Activated naive CD4-positive, alpha-beta T cell treated with anti-CD3 and anti-CD28 coated beads for 36 hours (primary cell): Measurements from ENCODE around the gene UGDH. TPM values are rescaled to one million over a fixed set of nuclear protein-coding genes. Genes with fewer than 3 reads are reported as not detected.
"Not testable (repeated sequence)": the region's sequence is repeated elsewhere in the genome, so short reads cannot be mapped to it uniquely, and the experiment has no call there.

Experiments
- CTCF ChIA-PET: fragments of 350-600 bp; sonication (Branson Sonifier 250); formaldehyde crosslinking; loops from one replicate; lab custom pipeline; 2021; ENCODE audit warnings: antibody characterized with exemption; lab: Charles Lee
- DNase-seq: peaks from one replicate; pipeline ENCODE4 v3.0.0-alpha.2; 2020
- H3K27ac Mint-ChIP-seq: one replicate; pipeline ENCODE4 v1.8.0; 2021; ENCODE audit warnings: mild to moderate bottlenecking, mixed read lengths
- H3K27me3 Mint-ChIP-seq: one replicate; pipeline ENCODE4 v1.8.0; 2021; ENCODE audit warnings: low read depth, mixed read lengths
- H3K36me3 Mint-ChIP-seq: one replicate; pipeline ENCODE4 v1.8.0; 2021; ENCODE audit warnings: low read depth, mixed read lengths
- H3K4me1 Mint-ChIP-seq: one replicate; pipeline ENCODE4 v1.8.0; 2021; ENCODE audit warnings: low read depth, mixed read lengths
- H3K4me3 Mint-ChIP-seq: one replicate; pipeline ENCODE4 v1.8.0; 2021; ENCODE audit warnings: mild to moderate bottlenecking, moderate library complexity, mixed read lengths
- H3K9me3 Mint-ChIP-seq: one replicate; pipeline ENCODE4 v1.8.0; 2021; ENCODE audit warnings: mixed read lengths
- intact Hi-C: fragments of 100-400 bp; cut with micrococcal nuclease; formaldehyde crosslinking; loops from one replicate; pipeline ENCODE4 v1.15.1; 2023
- total RNA-seq, 2 experiments: library from RNA; stranded (reverse); gene quantifications; one replicate each; pipeline ENCODE4 v1.2.3, GENCODE V29; 2021

UGDH gene
- total RNA-seq, 2 experiments from 2014 or later: 11.7 to 14.6 TPM

DNA sequence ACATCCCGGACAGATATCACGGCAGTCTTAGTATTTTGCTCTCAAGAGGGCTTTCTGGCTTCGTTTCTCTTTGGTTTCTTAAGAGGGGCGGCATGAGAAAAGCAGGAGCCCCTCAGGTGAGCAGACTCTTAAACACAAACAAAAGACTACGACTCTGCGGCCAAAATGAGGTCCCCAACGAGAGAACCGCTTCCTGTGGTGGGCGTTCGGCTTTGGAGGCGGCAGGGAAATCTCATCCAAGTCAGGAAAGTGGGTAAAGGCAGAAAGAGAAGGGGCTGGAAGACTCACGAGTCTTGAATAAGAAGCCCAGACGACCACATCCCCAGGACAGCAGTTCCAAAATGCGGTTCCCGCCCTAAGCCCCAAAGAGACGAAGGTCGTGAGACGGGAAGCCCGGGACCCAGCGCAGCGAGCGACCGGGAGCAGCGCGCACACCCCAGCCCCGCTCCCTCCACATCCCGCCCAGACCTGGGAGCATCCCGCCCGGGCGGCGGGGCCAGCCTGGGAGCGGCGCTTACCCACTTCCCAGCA is 409 bp downstream of the UGDH start:
- DNase-seq: peak; percentile 47
- CTCF ChIA-PET: interaction anchor here (0.6 to 1.0 kb wide), 3 partner anchors 58 to 637 kb away, joined by 3 to 5 read pairs (median 3); no protein-coding TSS in a partner anchor
- H3K4me1 Mint-ChIP-seq: peaks cover 18% of the 10 kb centered on the region

DNA sequence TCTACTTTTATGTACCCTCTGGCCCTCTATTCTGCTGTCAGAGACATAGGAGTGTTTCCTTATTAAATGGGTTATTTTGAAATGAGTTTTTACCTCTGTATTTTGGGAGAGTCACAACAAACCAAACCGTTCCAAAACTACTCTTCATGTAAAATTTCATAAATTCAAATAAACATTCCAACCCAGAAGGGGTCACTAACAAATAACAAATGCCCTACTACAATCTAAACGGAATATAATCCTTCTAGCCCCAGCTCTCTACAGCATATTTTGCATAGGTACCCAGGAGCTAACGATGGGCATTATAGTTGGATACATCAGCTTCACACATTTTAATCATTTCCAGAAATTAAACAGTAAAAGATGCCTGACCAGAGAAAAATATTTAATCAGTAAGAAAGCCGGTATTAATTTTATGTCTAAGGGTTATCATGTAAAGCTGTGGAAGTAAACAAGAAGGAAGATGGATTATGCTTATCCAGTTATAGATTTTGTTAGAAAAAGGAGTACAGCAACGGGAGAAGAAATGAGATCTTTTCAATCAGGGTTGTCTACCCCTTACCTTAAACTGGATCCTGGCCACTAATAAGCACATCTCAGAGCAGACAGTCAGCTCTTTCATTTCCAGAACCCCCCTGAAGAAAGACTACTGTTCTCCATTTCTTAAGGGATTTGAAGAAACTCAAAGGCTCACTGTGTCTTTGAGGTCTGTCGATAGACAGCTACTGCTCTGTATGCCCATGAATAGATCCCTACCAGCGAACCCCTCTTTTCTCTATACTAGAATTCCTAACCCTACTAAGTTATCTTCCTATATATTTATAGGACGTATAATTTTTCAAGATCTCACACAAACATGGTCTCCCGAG is 1.2 kb downstream of the UGDH start:
- intact Hi-C loops: loop anchor here (2.0 to 10.0 kb wide), 3 partner anchors 57 to 779 kb away; no protein-coding TSS in a partner anchor
- H3K4me1 Mint-ChIP-seq: peaks cover 18% of the 10 kb centered on the region
- H3K4me3 Mint-ChIP-seq: peak overlapping the region; percentile 97
- CTCF ChIA-PET: no interaction called here
- H3K27ac Mint-ChIP-seq: peak overlapping the region; percentile 71
- H3K27me3 Mint-ChIP-seq: no peaks in the 10 kb centered on the region
- DNase-seq: no peak
- peaks cover 12% of the 10 kb centered on the region for H3K9me3 Mint-ChIP-seq
- peaks cover 12% of the 10 kb centered on the region for H3K36me3 Mint-ChIP-seq

More for the DNA sequence above, 409 bp downstream of the UGDH start:
- H3K27ac Mint-ChIP-seq: peak overlapping the region; percentile 71
- no peaks in the 10 kb centered on the region for H3K27me3 Mint-ChIP-seq
- intact Hi-C loops: loop anchor here (1.0 to 10.0 kb wide), 8 partner anchors 58 to 778 kb away; partner anchors contain the start of genes LIAS, SMIM14, UBE2K and WDR19
- peaks cover 19% of the 10 kb centered on the region for H3K9me3 Mint-ChIP-seq
- H3K4me3 Mint-ChIP-seq: peak overlapping the region; percentile 97
- peaks cover 18% of the 10 kb centered on the region for H3K36me3 Mint-ChIP-seq

DNA sequence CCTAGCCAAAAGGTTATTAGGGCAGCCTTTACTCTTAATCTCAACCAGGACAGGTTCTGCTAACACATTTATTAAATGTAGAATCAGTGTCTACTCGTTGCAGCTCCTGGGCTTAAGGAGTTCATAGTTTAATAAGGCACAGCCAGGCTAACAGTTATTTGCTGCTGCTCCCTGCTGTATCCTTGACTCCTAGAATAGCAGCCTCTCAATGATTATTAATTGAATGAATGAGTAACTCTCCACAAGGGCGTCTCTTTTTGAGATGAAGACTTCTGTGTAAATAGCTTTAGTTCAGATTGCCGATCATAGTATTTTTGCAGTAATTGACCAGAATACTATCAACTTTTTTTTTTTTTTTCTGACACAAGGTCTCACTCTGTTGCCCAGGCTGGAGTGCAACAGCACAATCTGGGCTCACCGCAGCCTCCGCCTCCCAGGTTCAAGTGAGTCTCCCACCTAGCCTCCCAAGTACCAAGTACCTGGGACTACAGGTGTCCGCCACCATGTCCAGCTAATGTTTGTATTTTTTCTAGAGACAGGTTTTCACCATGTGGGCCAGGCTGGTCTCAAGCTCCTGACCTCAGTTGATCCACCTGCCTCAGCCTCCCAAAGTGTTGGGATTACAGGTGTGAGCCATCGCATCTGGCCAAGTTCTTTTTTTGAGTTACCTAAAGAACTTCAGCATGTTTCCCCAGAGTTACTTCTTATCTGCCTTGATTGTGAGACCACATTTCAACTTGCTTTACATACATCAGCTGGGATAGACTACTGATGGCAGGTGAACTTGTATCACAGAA is 2.9 kb downstream of the UGDH start:
- Mint-ChIP-seq H3K4me1 (peaks cover 18% of the 10 kb centered on the region), H3K36me3 (peaks cover 1% of the 10 kb centered on the region), H3K27me3 (no peaks in the 10 kb centered on the region), H3K27ac (no peak overlapping the region), H3K9me3 (no peaks in the 10 kb centered on the region), H3K4me3 (no peak overlapping the region)
- no peak for DNase-seq
- CTCF ChIA-PET: interaction anchor here (0.6 kb wide), 2 partner anchors 62 to 65 kb away, joined by 3 read pairs; partner anchors contain the start of gene LIAS
- intact Hi-C loops: loop anchor here (10.0 kb wide), 1 partner anchor 780 kb away; no protein-coding TSS in a partner anchor

DNA sequence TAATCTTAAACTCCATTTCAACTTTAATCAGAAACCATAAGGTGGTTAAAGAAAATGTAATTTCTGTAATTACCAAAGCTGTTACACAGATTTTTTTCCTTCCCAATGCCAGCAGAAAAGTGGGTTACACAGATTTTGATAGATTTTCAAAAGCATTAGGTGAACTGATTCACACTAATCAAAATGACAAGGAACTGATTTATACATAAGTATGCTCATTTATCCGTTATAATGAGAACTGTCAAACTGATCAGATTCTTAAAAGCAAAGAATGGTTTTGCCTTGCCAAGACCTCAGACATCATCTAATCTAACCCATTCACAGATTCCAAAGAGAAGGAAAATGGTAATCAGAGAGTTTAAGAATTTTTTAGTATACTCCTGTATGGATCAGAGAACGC is 5.2 kb downstream of the UGDH start:
- Mint-ChIP-seq H3K9me3 (no peaks in the 10 kb centered on the region), H3K27me3 (no peaks in the 10 kb centered on the region), H3K4me1 (peaks cover 12% of the 10 kb centered on the region), H3K36me3 (no peaks in the 10 kb centered on the region), H3K27ac (no peak overlapping the region), H3K4me3 (no peak overlapping the region)
- DNase-seq: no peak
- CTCF ChIA-PET: no interaction called here
- intact Hi-C loops: loop anchor here (10.0 kb wide), 1 partner anchor 783 kb away; no protein-coding TSS in a partner anchor

DNA sequence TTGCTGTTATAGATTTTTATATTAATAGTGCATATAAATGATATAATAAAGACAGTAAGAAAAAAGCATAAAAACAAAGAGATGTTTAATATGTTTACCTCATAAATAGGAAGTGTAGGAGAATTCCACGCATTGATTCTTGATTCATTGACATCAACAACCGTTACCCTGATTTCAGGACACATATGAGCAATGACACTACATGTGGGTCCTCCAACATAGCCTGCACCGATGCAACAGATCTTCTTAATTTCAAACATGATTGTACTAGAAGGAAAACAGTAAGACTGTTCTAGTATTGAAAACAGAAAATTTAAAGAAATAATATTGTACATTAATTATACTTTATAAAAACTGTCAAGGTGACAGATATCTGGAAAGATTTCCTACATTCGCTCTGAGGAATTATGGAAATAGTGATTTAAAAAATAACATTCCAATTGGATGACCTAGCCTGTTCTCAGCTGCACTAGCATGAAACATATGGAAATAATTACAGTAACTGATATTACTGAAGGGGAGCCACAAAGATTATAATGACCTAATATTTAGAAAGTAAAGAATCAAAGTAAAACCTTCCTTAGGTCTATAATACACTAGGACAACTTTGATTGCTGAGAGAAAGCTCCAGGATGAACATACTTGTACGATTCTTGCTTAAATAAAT is 5.9 kb downstream of the UGDH start:
- no peak overlapping the region for H3K4me3 Mint-ChIP-seq
- no peak overlapping the region for H3K27ac Mint-ChIP-seq
- H3K4me1 Mint-ChIP-seq: peaks cover 7% of the 10 kb centered on the region
- intact Hi-C loops: loop anchor here (10.0 kb wide), 1 partner anchor 783 kb away; no protein-coding TSS in a partner anchor
- no peaks in the 10 kb centered on the region for H3K27me3 Mint-ChIP-seq
- no peaks in the 10 kb centered on the region for H3K9me3 Mint-ChIP-seq
- DNase-seq: no peak
- peaks cover 2% of the 10 kb centered on the region for H3K36me3 Mint-ChIP-seq
- CTCF ChIA-PET: no interaction called here

DNA sequence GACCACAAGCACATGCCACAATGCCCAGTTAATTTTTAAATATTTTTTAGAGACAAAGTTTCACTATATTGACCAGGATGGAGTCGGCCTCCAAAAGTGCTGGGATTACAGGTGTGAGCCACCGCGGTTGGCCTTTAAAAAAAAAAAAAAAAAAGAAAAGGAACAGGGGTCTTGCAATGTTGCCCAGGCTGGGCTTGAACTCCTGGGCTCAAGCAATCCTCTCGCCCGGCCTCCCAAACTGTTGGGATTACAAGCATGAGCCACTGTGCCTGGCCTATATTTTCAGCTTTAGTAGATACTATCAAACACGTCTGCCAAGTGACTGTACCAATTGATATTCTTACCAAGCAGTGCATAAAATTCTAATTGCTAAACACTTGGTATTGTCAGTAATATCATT is 8.8 kb downstream of the UGDH start:
- DNase-seq: no peak
- H3K4me3 Mint-ChIP-seq: no peak overlapping the region
- intact Hi-C loops: no loop called here
- peaks cover 4% of the 10 kb centered on the region for H3K36me3 Mint-ChIP-seq
- CTCF ChIA-PET: no interaction called here
- no peaks in the 10 kb centered on the region for H3K27me3 Mint-ChIP-seq
- H3K27ac Mint-ChIP-seq: no peak overlapping the region
- H3K4me1 Mint-ChIP-seq: no peaks in the 10 kb centered on the region
- H3K9me3 Mint-ChIP-seq: no peaks in the 10 kb centered on the region

DNA sequence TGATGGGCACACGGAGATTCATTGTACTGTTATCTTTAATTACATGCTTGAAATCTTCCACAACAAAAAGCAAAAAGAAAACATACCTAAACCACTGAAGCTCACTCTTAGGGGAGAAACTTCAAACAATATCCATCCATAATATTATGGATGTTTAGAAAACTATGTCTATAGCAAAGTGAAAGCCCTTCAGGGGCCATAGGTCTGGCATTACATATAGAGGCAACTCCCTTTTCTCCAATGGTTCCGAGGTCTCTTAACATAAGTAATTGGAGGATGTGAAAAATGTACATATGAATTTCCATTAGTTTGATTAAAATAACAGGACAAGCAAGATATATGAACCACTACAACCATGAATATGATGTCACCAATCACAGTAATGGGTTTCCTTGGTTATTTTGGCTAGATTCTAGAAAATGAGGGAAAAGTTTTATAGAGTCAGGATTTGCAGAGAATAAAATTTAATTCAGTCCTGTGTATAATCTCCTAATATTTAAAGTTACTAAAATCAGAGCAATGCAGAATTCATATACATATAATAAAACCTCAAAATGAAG is 10.8 kb downstream of the UGDH start:
- H3K9me3 Mint-ChIP-seq: no peaks in the 10 kb centered on the region
- H3K4me3 Mint-ChIP-seq: no peak overlapping the region
- no peaks in the 10 kb centered on the region for H3K27me3 Mint-ChIP-seq
- peaks cover 6% of the 10 kb centered on the region for H3K36me3 Mint-ChIP-seq
- no peaks in the 10 kb centered on the region for H3K4me1 Mint-ChIP-seq
- intact Hi-C loops: no loop called here
- CTCF ChIA-PET: interaction anchor here (0.6 kb wide), 1 partner anchor 55 kb away, joined by 4 read pairs; no protein-coding TSS in a partner anchor
- no peak overlapping the region for H3K27ac Mint-ChIP-seq
- DNase-seq: no peak

DNA sequence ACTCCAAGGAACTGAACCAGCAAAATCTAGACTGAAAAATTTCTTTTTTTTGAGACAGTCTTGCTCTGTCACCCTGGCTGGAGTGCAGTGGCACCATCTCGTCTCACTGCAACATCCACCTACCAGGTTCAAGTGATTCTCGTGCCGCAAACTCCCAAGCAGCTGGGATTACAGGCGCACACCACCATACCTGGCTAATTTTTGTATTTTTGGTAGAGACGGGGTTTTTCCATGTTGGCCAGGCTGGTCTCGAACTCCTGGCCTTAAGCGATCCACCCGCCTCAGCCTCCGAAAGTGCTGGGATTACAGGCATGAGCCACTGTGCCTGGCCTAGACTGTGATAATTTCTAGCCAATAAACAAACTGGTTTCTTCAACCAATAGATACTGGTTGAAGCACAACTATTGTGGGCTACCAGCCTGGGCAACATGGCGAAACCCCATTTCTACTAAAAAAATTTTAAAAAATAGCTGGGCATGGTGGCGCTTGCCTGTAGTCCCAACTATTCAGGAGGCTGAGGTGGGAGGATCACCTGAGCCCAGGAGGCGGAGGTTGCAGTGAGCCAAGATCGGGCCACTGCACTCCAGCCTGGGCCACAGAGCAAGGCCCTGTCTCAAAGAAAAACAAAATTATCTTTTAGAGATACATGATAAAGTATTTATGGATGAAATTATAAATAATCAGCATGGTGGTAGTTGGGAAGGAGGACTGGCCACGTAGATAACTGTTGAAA is 11.4 kb downstream of the UGDH start:
- H3K4me3 Mint-ChIP-seq, intact Hi-C loops, H3K9me3 Mint-ChIP-seq, DNase-seq, H3K36me3 Mint-ChIP-seq, H3K27me3 Mint-ChIP-seq, H3K4me1 Mint-ChIP-seq, H3K27ac Mint-ChIP-seq, CTCF ChIA-PET: not testable (repeated sequence)

DNA sequence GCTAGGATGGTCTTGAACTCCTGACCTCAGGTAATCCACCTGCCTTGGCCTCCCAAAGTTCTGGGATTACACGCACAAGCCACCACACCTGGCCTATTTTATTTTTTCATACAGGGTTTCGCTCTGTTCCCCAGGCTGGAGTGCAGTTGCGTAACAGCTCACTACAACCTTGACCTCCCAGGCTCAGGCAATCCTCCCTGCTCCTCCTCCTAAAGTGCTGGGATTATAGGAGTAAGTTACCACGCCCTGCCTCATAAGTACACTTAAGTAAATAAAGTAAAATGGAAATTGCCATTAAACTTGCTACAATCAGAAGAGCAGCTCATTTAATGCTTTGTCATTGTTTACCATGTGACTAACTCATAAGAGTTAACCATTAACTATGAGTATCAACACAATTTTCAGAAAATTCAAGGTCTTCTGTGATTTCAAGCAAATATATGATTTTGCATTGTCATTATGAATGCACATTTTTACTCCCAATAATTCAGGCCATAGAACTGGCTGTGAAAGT is 12.3 kb downstream of the UGDH start:
- DNase-seq: no peak
- no peaks in the 10 kb centered on the region for H3K27me3 Mint-ChIP-seq
- no peak overlapping the region for H3K27ac Mint-ChIP-seq

DNA sequence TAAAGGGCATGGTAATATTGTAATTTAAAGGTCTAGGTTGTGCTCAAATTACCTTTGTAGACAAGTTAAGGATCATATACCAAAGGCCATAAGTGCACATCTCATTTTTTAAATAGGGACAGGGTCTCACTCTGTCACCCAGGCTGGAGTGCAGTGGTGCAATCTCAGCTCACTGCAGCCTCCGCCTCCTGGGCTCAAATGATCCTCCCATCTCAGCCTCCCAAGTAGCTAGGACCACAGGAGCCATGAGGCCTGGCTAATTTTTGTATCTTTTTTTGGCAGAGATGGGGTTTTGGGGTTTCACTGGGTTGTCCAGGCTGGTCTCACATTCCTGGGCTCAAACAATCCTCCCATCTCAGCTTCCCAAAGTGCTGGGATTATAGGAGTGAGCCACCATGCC is 13.0 kb downstream of the UGDH start:
- H3K4me3 Mint-ChIP-seq, CTCF ChIA-PET, H3K4me1 Mint-ChIP-seq, H3K9me3 Mint-ChIP-seq, intact Hi-C loops, H3K27me3 Mint-ChIP-seq, H3K27ac Mint-ChIP-seq, DNase-seq, H3K36me3 Mint-ChIP-seq: not testable (repeated sequence)

More for the DNA sequence above, 12.3 kb downstream of the UGDH start:
- intact Hi-C loops: no loop called here
- Mint-ChIP-seq H3K4me3 (no peak overlapping the region), H3K9me3 (no peaks in the 10 kb centered on the region), H3K36me3 (peaks cover 6% of the 10 kb centered on the region), H3K4me1 (no peaks in the 10 kb centered on the region)
- CTCF ChIA-PET: no interaction called here
